DMS 273 (cell line): ENCODE data around the gene DHTKD1.
"Not testable (repeated sequence)": the region's sequence is repeated elsewhere in the genome, so short reads cannot be mapped to it uniquely, and the experiment has no call there.

ENCODE experiments used
- DNase-seq: peaks from one replicate; lab custom pipeline; 2025; ENCODE audit not compliant: unreplicated experiment; lab: John Stamatoyannopoulos, UW

The DHTKD1 gene

DNA sequence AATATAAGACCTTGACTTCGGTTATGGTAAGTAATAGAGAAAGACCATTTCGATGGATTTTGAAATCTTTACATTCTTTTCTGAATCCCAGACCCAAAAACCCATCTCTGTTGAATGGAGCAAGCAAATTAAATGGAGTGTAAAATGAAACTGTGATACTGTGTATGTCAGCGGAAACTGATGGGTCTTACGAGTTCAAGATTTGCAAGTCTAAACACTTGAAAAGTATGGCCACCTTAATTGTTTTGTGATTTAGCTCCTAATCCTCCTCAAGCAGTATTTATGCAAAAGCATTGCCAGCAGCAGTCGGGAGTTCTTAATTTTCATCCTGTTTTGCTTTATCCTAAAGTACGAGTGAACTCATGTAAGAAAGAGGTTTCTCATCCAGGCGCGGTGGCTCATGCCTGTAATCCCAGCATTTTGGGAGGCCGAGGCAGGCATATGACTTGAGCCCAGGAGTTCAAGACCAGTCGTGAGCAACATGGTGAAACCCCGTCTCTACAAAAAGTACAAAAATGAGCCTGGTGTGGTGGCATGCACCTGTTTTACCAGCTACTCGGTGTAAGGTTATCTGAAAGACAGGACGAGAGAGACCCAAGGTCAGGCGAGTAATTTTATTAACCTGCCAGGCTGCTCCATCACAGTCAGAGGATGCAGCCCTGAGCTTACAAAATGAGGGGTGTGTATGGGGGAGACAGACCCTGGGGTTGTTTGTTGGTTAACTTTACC is 5.8 kb upstream of the DHTKD1 start:
- DNase-seq = no peak

DNA sequence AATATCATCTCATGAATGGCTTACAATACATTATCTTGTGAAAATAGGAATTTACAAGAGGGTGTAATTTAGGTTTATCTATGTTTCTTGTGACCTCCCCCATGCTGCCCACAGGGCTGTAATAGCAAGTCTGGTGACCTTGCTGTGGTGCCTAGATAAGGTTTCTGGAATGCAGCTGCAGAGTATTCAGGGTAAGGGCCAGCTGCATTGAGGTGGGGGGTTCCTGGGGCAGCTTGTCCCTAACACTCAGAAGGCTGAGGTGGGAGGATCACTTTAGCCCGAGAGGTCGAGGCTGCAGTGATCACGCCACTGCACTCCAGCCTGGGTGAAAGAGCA is 5.3 kb upstream of the DHTKD1 start:
- no peak for DNase-seq

DNA sequence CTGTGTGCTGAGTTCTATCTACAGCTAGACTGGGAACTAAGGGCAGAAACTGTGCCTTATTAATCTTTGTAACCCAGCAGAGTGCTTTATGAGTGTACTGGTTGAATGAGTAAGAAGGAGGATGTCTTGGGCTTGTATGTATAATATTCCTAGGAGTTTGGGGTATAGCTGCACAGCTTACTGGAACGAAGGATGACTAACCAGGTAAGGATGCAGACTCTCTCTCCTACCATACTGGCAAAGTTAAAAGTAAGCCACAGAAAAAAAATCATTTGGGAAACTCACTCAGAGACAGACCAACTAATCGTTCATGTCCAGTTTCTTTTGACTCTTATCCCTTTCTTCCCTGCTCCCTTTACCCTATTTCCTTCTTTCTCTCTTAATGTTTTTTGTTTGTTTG is 1.4 kb upstream of the DHTKD1 start:
- no peak for DNase-seq

DNA sequence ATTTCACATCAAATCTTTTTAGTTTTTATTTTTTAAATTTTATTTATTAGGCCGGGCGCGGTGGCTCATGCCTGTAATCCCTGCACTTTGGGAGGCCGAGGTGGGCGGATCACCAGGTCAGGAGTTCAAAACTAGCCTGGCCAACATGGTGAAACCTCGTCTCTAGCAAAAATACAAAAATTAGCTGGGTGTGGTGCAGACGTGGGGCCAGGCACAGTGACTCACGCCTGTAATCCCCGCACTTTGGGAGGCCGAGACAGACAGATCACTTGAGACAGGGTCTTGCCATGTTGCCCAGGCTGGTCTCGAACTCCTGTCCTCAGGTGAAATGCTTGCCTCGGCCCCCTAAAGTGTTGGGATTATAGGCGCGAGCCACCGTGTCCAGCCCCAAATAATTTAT is 2.7 kb downstream of the DHTKD1 start:
- DNase-seq = not testable (repeated sequence)

DNA sequence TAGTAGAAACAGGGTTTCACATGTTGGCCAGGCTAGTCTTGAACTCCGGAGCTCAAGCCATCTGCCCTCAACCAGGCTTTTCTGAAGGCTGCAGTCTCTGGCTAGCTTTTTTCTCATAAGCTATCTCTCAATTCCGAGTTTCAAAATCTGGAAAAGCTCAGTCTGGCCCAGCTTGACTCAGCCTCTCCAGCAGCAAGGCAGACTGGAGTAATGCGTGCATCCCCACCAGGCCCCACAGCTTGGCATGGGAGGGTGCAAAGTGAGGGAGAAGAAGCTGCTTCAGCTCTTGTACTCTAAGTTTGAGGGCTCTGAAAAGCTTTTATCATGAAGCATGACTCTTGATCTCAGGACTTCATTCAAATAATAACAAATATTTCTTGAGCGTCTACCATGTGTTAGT is 4.8 kb downstream of the DHTKD1 start:
- DNase-seq = no peak

DNA sequence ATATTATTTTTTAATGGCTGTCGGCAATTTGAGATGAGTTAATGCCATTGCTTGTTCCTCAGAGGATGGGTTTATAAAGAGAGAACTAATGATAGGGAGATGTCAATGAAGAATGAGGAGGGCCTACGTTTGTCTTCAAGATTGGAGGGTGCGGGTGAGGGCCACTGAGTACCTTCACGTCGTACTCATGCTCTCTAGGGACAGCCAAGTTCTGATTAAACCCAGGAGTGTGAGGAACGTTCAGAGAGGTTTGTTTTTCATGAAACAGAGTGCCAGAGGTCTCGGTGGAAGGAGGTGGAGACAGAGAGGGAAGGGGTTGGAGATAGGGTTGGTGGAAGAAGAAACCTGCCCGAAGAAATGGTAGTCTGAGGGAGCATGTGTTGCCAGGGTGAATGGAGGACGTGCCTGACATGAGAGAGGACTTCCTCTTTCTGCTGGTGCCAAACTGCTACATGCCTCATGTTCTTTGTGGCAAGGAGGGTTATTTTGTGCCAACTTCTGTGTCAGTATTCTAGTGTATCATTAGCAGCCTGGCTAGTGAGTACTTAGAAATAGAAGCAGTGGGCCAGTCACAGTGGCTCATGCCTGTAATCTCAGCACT is 8.9 kb downstream of the DHTKD1 start:
- DNase-seq = no peak

DNA sequence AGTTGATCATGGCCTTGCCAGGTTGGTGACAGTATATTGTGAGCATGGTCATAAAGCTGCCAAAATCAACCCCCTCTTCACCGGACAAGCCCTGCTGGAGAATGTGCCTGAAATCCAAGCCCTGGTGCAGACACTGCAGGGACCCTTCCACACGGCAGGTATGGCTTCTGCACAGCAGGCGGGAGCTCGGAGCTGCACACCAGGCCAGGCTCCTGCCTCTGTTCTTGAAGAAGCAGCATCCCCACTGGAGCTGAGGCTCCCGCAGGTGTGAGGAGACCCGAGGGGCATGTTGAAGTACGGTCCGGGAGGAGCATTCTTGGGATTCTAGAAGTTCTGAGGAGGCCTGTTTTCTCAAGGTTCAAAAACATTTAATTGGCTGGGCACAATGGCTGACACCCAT is 12.7 kb downstream of the DHTKD1 start:
- DNase-seq = no peak

DNA sequence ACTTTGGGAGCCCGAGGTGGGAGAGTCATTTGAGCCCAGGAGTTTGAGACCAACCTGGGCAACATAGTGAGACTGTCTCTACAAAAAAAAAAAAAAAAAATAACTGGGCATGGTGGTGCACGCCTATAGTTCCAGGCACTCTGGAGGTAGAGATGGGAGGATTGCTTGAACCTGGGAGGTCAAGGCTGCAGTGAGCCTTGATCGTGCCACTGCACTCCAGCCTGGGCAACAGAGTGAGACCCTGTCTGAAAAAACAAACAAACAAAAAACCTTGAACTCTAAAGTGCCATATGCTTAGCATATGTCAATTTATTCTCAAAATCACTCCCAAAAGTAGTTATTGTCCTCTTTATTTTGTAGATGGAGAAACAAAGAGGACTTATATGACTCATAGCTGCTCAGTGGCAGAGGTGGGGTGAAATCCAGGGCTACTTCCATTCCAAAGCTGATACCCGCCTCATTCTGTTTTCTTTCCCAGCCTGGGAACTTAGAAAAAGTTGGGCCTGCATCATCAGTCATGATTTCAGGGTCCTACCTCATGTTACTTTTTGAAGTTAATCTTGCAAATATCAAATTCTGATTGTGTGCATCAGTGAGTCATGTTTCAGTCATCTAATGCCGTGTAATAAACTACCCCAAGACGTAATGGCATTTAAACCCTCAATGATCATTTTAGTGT is 13.3 kb downstream of the DHTKD1 start:
- DNase-seq = no peak

DNA sequence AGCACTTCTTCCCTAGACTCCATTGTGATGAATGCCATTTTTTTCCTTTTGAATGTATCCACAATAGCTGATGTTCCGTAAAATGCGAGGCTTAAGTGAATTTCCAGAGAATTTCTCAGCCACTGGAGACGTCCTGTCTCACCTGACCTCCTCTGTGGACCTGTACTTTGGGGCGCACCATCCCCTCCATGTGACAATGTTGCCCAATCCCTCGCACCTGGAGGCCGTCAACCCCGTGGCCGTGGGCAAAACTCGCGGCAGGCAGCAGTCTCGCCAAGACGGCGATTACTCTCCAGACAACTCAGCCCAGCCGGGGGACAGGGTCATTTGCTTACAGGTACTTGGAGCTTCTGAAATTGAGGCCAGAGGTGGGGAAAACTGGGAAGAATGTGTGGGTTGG is 20.2 kb downstream of the DHTKD1 start:
- no peak for DNase-seq

DNA sequence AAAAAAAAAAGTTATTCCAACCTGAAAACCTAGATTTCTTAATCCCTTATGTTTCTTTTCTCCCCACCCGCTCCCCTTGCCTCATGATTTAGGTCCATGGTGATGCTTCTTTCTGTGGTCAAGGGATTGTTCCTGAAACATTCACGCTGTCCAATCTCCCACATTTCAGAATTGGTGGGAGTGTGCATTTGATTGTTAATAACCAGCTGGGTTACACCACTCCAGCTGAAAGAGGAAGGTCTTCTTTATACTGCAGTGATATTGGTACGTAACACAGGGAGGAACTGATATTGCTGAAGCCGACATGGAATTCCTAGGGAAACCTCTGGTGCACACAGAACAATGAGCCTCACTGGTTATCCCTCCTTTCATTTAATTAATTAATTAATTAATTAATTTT is 22.7 kb downstream of the DHTKD1 start:
- no peak for DNase-seq

DNA sequence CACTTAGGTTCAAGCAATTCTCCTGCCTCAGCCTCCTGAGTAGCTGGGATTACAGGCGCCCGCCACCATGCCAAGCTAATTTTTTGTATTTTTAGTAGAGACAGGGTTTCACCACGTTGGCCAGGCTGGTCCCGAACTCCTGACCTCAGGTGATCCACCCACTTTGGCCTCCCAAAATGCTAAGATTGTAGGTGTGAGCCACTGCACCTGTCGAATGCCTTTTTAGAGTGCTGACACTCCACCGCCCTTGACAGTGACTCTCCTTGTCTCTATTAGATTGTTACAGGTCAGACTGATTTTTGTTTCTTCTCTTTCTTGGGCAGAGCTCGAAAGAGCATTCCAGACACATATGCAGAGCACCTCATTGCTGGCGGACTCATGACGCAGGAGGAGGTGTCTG is 28.6 kb downstream of the DHTKD1 start:
- not testable (repeated sequence) for DNase-seq

DNA sequence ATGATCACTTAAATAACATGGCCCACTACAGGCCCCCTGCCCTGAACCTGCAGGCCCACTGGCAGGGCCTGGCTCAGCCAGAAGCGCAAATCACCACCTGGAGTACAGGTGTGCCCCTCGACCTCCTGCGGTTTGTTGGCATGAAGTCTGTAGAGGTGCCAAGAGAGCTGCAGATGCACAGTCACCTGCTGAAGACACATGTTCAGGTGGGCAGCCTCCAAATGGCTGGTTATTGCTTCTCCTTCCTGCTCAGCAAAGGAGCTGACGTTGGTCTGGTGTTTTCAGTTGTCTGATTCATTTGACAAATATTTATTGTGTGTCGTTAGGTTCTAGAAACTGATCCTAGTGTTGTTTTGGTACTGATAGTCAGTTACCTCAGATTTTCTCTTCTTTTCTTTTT is 29.0 kb downstream of the DHTKD1 start:
- DNase-seq = no peak

DNA sequence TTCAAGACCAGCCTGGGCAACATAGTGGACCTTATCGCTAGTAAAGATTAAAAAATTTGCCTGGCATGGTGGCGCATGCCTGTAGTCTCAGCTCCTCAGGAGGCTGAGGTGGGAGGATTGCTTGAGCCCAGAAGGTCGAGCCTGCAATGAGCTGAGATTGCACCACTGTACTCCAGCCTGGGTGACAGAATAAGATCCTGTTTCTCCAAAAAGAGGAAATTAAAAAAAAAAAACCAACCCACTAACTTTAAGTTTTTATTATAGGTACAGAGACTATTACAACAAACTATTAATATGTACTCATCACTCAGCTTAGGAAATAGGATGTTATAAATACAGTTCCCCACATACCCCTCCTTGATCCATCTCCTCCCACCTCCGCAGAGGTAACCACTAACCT is 30.2 kb downstream of the DHTKD1 start:
- DNase-seq = no peak

DNA sequence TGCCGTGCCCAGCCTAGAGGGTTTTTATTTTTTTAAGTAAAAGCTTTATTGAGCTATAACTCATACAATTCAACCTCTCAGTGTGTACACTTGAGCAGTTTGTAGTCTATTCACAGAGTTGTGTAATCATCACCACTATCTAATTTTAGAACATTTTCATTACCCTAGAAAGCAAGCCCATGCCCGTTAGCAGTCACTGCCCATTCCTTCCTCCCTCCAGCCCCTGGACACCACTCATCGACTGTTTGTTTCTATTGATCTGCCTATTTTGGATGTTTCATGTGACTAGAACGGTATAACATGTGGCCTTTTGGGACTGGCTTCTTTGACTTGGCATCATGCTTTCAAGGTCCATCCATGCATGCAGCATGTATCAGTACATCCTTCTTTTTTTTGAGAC is 35.0 kb downstream of the DHTKD1 start:
- no peak for DNase-seq

DNA sequence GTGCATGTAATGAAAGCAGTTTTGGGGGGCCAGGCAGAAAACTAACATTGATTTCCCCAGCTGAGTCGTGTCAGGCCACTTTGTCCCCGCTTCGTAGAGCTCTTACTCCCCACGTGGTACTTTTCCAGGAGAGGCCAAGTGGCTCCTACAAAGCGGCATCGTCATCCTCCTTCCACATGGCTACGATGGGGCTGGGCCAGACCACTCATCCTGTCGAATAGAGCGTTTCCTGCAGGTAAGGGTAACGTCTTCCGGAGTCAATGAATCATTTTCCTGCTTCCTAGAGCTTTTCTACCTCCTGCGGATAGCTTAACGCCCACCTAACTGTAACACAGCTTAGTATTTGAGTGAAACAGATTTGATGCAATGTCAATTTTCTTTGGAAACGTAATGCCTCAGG is 39.0 kb downstream of the DHTKD1 start:
- DNase-seq = no peak

DNA sequence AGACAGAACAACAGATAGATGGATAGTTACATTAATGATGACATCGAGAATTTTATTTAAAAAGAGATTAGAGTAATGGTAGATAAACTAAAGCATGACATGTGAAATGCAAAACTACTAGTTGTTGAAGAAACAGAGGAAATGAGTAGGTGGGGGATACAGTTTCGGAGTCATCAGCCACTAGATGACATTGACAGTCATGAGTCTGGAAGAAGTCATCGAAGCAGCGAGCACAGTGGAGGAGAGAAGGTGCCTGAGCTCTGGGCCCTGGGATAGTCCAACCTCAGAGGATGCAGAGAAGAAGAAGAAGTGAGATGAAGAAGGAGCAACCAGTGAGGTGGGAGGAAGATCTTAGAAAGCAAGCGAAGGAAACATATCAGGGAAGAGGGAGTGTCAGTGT is 40.5 kb downstream of the DHTKD1 start:
- no peak for DNase-seq

DNA sequence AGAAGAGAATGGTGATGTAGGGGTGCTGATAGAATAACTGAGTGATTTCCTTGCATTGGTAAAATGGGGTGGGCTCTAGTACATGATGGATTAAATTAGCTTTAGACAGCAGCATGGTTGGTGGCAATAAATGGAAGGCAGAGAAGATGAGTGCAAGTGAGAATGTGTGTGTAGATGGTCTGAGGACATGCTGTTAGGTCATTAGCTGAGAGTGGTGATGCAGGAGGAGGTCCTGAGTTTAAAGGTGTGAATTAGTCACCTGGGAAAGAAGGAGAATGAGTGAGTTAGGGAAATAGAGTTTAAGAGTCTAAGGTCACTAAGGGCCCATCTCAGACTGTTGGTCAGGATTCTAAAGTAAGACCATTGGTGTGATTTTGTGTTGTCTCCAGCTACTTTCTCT is 42.8 kb downstream of the DHTKD1 start:
- no peak for DNase-seq

DNA sequence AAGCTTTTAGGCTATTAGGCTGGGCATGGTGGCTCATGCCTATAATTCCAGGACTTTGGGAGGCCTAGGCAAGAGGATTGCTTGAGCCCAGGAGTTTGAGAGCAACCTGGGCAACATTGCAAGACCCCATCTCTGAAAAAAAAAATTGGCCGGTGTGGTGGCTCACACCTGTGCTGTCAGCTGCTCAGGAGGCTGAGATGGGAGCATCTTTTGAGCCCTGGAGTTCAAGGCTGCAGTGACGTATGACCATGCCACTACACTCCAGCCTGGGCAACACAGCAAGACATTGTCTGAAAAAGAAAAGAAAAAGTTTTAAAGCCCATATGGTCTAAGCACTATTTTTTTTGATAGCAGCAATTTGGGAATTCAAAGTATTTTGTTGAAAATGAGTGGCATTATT is 44.9 kb downstream of the DHTKD1 start:
- DNase-seq = no peak

DNA sequence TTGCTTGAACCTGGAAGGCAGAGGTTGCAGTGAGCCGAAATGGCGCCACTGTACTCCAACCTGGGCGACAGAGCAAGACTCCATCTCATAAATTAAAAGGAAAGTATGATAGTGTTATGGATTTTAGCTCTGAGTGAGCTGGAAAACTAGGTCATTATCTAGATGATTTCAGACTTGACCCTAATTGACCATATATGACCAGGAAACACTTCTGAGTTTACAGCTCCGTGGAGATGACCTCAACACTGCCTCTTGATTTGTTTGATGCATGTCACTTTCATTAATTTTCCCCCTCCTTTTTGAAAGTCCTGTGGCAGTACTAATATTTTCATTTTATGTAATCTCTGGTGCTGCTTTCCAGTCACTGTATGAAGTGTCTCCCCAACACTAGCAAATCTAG is 52.9 kb downstream of the DHTKD1 start:
- DNase-seq = no peak

DNA sequence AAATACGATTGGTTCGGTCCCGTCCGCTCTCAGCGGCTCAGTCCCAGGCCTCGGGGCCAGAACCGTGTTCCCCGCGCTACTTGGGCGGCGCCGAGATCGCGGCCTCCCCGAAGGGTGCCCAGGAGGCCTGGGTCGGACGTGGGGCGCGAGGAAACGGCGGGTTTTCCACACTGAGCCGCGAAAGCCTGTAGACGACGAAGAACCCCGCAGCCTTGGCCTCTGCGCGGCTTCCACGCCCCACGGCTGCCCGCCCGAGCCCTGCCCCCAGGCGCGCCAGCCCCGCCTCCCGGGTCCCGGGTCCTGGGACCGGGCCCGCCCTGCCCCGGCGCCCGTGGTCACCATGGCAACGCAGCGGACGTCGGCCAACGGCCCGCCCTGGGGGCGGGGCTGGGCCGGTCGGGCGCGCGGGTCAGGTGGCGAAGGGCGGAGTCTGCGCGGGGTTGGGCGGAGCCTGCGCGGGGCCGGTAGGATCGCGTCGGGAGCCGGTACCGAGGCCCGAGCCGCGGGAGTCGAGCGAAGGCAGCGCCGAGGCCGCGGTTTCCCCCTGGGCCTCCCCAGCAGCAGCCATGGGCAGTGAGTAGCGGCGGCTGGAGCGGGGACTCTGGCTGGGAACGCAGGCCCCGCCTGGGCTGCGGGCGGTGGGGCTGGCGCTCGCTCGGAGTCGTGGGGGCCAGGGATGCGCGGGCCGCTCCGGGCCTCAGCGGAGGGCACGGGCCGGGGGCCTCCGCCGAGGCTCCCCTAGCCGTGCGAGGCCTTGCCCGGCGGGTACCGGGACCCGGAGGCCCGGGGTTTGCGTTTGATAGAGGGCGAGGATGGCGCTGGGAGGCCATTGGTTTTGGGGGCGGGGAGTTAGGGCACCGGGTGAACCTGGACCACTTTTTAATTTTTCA is 60.7 kb downstream of the DHTKD1 start, which contains the start of gene SEC61A2:
SEC61A2 (plus strand) TSS at position 456 of the 890 bp plus-strand sequence; CDS start at position 567, 111 bp downstream.
- DNase-seq = peak; percentile 95

DNA sequence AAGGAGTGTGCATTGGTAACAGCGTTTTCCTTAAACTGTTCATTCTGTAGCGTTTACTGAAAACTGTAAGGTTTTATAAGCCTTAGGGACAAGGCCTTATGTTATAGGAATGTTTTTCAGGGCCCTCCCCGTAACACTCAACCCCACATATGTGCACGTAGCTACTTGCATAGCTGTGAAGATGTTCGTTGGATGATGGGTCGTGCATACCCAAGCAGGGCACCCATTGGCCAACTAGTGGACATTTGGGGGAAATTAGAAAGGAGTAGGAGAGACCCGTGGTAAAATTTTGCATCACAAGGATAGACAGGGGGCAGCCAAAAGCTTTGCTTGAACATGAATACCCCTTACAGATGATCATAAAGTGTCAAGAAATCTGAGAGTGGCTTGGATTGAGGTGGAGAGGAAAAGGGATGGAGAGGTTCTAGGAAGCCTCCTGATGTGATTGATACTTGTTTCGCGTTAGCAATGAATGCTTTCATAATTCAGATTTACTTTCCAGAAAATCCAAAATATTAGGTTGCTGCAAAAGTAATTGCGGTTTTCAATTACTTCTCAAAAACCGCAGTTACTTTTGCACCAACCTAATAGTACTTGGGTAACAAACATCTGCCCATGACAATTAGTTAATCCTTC is 61.6 kb downstream of the DHTKD1 start:
- DNase-seq = peak; percentile 79
